Ishikawa (cell line): ENCODE measurements around the gene STON2.
A peak's percentile ranks its signal among the peaks of the same experiment; 100 is the strongest.

Source experiments
- CEBPB ChIP-seq: IDR thresholded peaks from 2 replicates; pipeline ENCODE4 v1.6.1; 2012
- CREB1 ChIP-seq: IDR thresholded peaks from 2 replicates; pipeline ENCODE4 v1.6.1; 2012; ENCODE audit warnings: low read depth
- EGR1 ChIP-seq: IDR thresholded peaks from 2 replicates; pipeline ENCODE4 v1.6.1; 2012
- EP300 ChIP-seq: IDR thresholded peaks from 2 replicates; pipeline ENCODE4 v1.6.1; 2012; ENCODE audit warnings: borderline replicate concordance
- FOXM1 ChIP-seq: IDR thresholded peaks from 2 replicates; pipeline ENCODE4 v1.6.1; 2012; ENCODE audit warnings: low read depth, borderline replicate concordance
- NFIC ChIP-seq: IDR thresholded peaks from 2 replicates; pipeline ENCODE4 v1.6.1; 2012
- RAD21 ChIP-seq: IDR thresholded peaks from 2 replicates; pipeline ENCODE4 v1.6.1; 2012; ENCODE audit warnings: low read depth
- TCF12 ChIP-seq: IDR thresholded peaks from 2 replicates; pipeline ENCODE4 v1.6.1; 2012; ENCODE audit warnings: low read depth
- TEAD4 ChIP-seq: IDR thresholded peaks from 2 replicates; pipeline ENCODE4 v1.6.1; 2012
- YY1 ChIP-seq: IDR thresholded peaks from 2 replicates; pipeline ENCODE4 v1.6.1; 2012; ENCODE audit warnings: low read depth
- ZBTB7A ChIP-seq: IDR thresholded peaks from 2 replicates; pipeline ENCODE4 v1.6.1; 2012; ENCODE audit warnings: low read depth
- TF ChIP-seq, protein P1 (sequence below): IDR thresholded peaks from 2 replicates; pipeline ENCODE4 v1.6.1; 2012
- TF ChIP-seq, protein P2 (sequence below): IDR thresholded peaks from 2 replicates; pipeline ENCODE4 v1.6.1; 2012; ENCODE audit warnings: low read depth, mild to moderate bottlenecking
- TF ChIP-seq, protein P3 (sequence below): IDR thresholded peaks from 2 replicates; pipeline ENCODE4 v1.6.1; 2012

DNA sequence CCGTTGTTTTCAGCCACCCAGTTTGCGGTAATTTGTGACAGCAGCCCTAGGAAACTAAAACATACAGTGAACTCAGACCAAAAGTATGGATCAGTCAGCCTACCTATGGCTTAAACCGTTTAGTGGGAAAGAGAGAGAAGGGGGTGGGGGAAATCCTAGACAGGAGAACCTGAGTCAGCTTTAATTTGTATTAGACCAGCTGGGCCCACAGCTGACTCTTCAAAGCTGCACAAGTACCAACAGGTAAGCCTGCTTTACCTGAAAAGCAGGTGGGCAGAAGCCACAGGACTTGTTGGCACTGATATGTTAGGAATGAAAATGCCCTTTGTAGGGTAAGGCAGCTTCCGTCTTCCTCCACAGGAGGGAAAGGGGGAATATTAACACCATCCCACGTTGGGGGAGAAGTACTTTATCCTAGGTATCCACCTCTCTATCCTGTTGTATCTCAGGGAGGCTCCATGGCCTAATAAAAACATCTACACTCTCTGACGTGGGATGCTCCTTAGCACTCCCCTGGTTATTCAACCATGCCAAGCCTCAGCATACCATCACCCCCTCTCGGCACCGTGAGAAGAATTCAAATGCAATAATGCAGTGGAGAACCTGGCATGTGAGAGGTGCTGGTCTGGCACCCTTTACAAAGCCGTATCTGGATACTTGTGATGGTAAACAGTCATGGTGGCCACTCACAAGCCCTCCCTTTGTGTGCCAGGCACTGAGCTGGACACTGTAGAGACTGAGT is 70.3 kb downstream of the STON2 start:
- TF ChIP-seq CEBPB (no peak), TEAD4 (no peak), FOXM1 (no peak), NFIC (no peak), TCF12 (peak; percentile 36; the same call in 1 of the 2 replicates), EGR1 (no peak), RAD21 (no peak), EP300 (no peak), CREB1 (no peak), ZBTB7A (no peak), YY1 (no peak)
- TF ChIP-seq, protein P1, sequence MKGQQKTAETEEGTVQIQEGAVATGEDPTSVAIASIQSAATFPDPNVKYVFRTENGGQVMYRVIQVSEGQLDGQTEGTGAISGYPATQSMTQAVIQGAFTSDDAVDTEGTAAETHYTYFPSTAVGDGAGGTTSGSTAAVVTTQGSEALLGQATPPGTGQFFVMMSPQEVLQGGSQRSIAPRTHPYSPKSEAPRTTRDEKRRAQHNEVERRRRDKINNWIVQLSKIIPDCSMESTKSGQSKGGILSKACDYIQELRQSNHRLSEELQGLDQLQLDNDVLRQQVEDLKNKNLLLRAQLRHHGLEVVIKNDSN: no peak
- TF ChIP-seq, protein P2, sequence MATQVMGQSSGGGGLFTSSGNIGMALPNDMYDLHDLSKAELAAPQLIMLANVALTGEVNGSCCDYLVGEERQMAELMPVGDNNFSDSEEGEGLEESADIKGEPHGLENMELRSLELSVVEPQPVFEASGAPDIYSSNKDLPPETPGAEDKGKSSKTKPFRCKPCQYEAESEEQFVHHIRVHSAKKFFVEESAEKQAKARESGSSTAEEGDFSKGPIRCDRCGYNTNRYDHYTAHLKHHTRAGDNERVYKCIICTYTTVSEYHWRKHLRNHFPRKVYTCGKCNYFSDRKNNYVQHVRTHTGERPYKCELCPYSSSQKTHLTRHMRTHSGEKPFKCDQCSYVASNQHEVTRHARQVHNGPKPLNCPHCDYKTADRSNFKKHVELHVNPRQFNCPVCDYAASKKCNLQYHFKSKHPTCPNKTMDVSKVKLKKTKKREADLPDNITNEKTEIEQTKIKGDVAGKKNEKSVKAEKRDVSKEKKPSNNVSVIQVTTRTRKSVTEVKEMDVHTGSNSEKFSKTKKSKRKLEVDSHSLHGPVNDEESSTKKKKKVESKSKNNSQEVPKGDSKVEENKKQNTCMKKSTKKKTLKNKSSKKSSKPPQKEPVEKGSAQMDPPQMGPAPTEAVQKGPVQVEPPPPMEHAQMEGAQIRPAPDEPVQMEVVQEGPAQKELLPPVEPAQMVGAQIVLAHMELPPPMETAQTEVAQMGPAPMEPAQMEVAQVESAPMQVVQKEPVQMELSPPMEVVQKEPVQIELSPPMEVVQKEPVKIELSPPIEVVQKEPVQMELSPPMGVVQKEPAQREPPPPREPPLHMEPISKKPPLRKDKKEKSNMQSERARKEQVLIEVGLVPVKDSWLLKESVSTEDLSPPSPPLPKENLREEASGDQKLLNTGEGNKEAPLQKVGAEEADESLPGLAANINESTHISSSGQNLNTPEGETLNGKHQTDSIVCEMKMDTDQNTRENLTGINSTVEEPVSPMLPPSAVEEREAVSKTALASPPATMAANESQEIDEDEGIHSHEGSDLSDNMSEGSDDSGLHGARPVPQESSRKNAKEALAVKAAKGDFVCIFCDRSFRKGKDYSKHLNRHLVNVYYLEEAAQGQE: no peak
- TF ChIP-seq, protein P3, sequence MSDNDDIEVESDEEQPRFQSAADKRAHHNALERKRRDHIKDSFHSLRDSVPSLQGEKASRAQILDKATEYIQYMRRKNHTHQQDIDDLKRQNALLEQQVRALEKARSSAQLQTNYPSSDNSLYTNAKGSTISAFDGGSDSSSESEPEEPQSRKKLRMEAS: no peak
